Endothelial cell of umbilical vein (primary cell): Measurements from ENCODE around the gene INIP. TPM values are rescaled to one million over a fixed set of nuclear protein-coding genes. Genes with fewer than 3 reads are reported as not detected.

Source experiments
- BruUV-seq: library from RNA; stranded (reverse); fragments of 400-500 nt; replicated peaks from 2 replicates; lab custom pipeline; 2021; lab: Mats Ljungman, UMichigan
- CTCF ChIA-PET: fragments of 300-600, 350-600 bp; sonication (Branson Sonifier 250); formaldehyde crosslinking; loops from one replicate; lab custom pipeline; 2021; ENCODE audit warnings: antibody characterized with exemption, inconsistent platforms; lab: Charles Lee
- POLR2A ChIA-PET: fragments of 300-600, 350-600 bp; sonication (Branson Sonifier 250); formaldehyde crosslinking; loops from one replicate; lab custom pipeline; 2021; ENCODE audit warnings: antibody characterized with exemption, inconsistent platforms; lab: Charles Lee
- DNase-seq: peaks from one replicate; pipeline ENCODE4 v3.0.0-alpha.2; 2011; ENCODE audit warnings: low read depth, low spot score
- FAIRE-seq: peaks from 2 replicates; lab custom pipeline; 2011; peaks lifted over from hg19 to GRCh38; lab: Jason Lieb, UNC
- H2AFZ ChIP-seq: 2 replicates; pipeline ENCODE4 v1.6.0; 2012; ENCODE audit warnings: low read depth, low read length, control low read depth, inconsistent platforms
- H3K27ac ChIP-seq: 2 replicates; pipeline ENCODE4 v1.5.1; 2011; ENCODE audit warnings: low read depth, mild to moderate bottlenecking, control low read depth, low read length, moderate library complexity; ENCODE audit not compliant: insufficient read depth
- H3K27me3 ChIP-seq, 2 experiments: 2 replicates each; pipeline versions ENCODE4 v1.6.0 to v1.6.1; 2011; ENCODE audit warnings: low read length in 2 of 2, mixed read lengths in 1 of 2; ENCODE audit not compliant: control insufficient read depth in 2 of 2, insufficient read depth in 2 of 2
- H3K36me3 ChIP-seq, 2 experiments: 2 replicates in 1 of 2; 3 replicates in 1 of 2; pipeline ENCODE4 v1.5.1; 2011; ENCODE audit warnings: low read length in 2 of 2, mild to moderate bottlenecking in 1 of 2, moderate library complexity in 1 of 2; ENCODE audit not compliant: control insufficient read depth in 2 of 2, insufficient read depth in 2 of 2; ENCODE audit errors: extremely low read depth in 1 of 2
- H3K4me1 ChIP-seq: 3 replicates; pipeline ENCODE4 v1.5.1; 2011; ENCODE audit warnings: mild to moderate bottlenecking, low read length; ENCODE audit not compliant: control insufficient read depth, insufficient read depth; ENCODE audit errors: extremely low read depth
- H3K4me2 ChIP-seq: 2 replicates; pipeline ENCODE4 v1.6.1; 2011; ENCODE audit warnings: low read length, control low read depth, mixed read lengths; ENCODE audit not compliant: insufficient read depth
- H3K4me3 ChIP-seq, 3 experiments: fragments of 200-600 bp in 1 of 3; sonication (generic), shearing (Covaris generic) in 1 of 3; replicated peaks in 1 of 3; 2 replicates each; pipeline ENCODE4 v1.5.1; 2011 to 2016; ENCODE audit warnings: control low read depth in 3 of 3, low read length in 3 of 3, mild to moderate bottlenecking in 2 of 3, inconsistent platforms in 1 of 3, low read depth in 1 of 3, moderate library complexity in 1 of 3; ENCODE audit not compliant: insufficient read depth in 1 of 3
- H3K79me2 ChIP-seq: 2 replicates; pipeline ENCODE4 v1.6.0; 2012; ENCODE audit warnings: low read length, inconsistent platforms; ENCODE audit not compliant: control insufficient read depth, insufficient read depth
- H3K9ac ChIP-seq: replicated peaks from 2 replicates; pipeline ENCODE3; 2011; ENCODE audit warnings: low read length, control low read depth; ENCODE audit not compliant: insufficient read depth; ENCODE audit errors: extremely low read depth
- H3K9me1 ChIP-seq: replicated peaks from 3 replicates; pipeline ENCODE4 v1.6.0; 2011; ENCODE audit warnings: mild to moderate bottlenecking, low read length; ENCODE audit not compliant: control insufficient read depth, insufficient read depth; ENCODE audit errors: extremely low read depth
- H3K9me3 ChIP-seq: replicated peaks from 2 replicates; pipeline ENCODE4 v1.5.1; 2012; ENCODE audit warnings: low read length, inconsistent platforms; ENCODE audit not compliant: control insufficient read depth, insufficient read depth
- H4K20me1 ChIP-seq: replicated peaks from 2 replicates; pipeline ENCODE3; 2011; ENCODE audit warnings: mild to moderate bottlenecking, low read length; ENCODE audit not compliant: control insufficient read depth, insufficient read depth; ENCODE audit errors: extremely low read depth
- EZH2 ChIP-seq: IDR thresholded peaks from 2 replicates; pipeline ENCODE4 v1.6.1; 2012; ENCODE audit warnings: borderline replicate concordance, low read depth, mild to moderate bottlenecking, moderate library complexity, low read length, inconsistent platforms; ENCODE audit not compliant: severe bottlenecking
- FOS ChIP-seq: IDR thresholded peaks from 2 replicates; pipeline ENCODE4 v1.6.1; 2011; ENCODE audit warnings: mild to moderate bottlenecking, low read length, moderate library complexity, borderline replicate concordance; ENCODE audit not compliant: insufficient read depth
- GATA2 ChIP-seq: IDR thresholded peaks from 2 replicates; pipeline ENCODE4 v1.7.0; 2011; ENCODE audit warnings: low read depth, mild to moderate bottlenecking, moderate library complexity, mixed read lengths, low read length; ENCODE audit not compliant: insufficient read length, insufficient read depth
- JUN ChIP-seq: IDR thresholded peaks from 2 replicates; pipeline ENCODE4 v1.6.1; 2011; ENCODE audit warnings: borderline replicate concordance, low read depth; ENCODE audit not compliant: insufficient read length, insufficient read depth
- MYC ChIP-seq: IDR thresholded peaks from one replicate; pipeline ENCODE4 v1.6.1; 2011; ENCODE audit warnings: mild to moderate bottlenecking, low read depth, low read length
- POLR2A ChIP-seq: IDR thresholded peaks from 2 replicates; pipeline ENCODE4 v1.6.1; 2012; ENCODE audit warnings: low read depth, mild to moderate bottlenecking, control low read depth, low read length
- POLR2AphosphoS5 ChIP-seq: IDR thresholded peaks from 2 replicates; pipeline ENCODE4 v1.6.1; 2012; ENCODE audit warnings: low read depth, mild to moderate bottlenecking, control low read depth, low read length, moderate library complexity; ENCODE audit not compliant: insufficient read depth
- dilution Hi-C: fragments of 300-500 bp; cut with MboI; formaldehyde crosslinking; loops from one replicate; pipeline ENCODE4 v1.15.0; 2019; ENCODE audit warnings: low sequenced_read_pairs; ENCODE audit not compliant: extremely low pct_ligation_motif_present
- intact Hi-C: fragments of 100-400 bp; cut with micrococcal nuclease; formaldehyde crosslinking; loops from one replicate; pipeline ENCODE4 v1.10.0; 2022
- polyA plus RNA-seq, 4 experiments: library from polyadenylated mRNA; depleted of rRNA in 3 of 4; stranded (reverse) in 3 of 4; unstranded in 1 of 4; fragments of >200 nt; gene quantifications; 2 replicates each; pipeline versions ENCODE4 v1.2.1 to v1.2.3, GENCODE V29; 2011 to 2012; ENCODE audit warnings: missing spikeins in 1 of 4
- total RNA-seq: library from RNA; stranded (reverse); gene quantifications from 2 replicates; pipeline ENCODE4 v1.2.3, GENCODE V29; 2021
- TF ChIP-seq, protein P1 (sequence below): IDR thresholded peaks from 2 replicates; pipeline ENCODE4 v1.6.1; 2011; ENCODE audit not compliant: insufficient read depth, insufficient read length
- TF ChIP-seq, protein P2 (sequence below), 2 donors: IDR thresholded peaks; 1 replicate in 1 of 2; 2 replicates in 1 of 2; pipeline ENCODE4 v1.5.1; 2011; ENCODE audit warnings: low read length in 2 of 2, mild to moderate bottlenecking in 2 of 2, moderate library complexity in 2 of 2, control low read depth in 1 of 2, inconsistent platforms in 1 of 2, low read depth in 1 of 2; ENCODE audit not compliant: insufficient read depth in 1 of 2; ENCODE audit errors: extremely low read depth in 1 of 2

INIP gene
- total and polyA plus RNA-seq, 2 donors (not counting 3 experiments of a cell fraction or from before 2014, with no cell fraction given): 12.3 to 25.7 TPM

DNA sequence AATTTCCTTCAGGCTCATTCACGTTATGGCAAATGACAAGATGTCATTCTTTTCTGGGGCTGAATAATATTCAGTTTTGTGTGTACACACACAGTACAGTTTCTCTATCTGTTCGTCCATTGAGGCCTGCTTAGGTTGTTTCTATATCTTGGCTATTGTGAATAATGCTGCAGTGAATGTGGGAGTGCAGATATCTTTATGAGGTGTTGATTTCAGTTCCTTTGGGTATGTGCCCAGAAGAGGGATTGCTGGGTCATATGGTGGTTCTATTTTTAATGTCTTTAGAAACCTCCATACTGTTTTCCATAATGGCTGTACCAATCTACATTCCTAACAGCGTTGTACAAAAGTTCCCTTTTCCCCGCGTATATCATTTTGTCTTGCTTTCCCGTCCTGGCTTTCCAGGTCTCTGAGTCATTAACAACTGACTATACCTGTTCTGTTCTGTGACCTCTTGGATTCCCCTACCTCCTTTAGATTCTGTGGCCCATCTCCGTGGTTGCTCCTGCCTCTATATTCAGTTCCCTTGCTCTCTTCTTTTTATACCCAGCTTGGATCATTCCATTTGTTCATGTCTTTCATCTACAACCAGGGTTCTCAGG, 39.5 kb upstream of the INIP start:
- no peak overlapping the region for H3K4me2 ChIP-seq
- H3K27ac ChIP-seq: no peak overlapping the region
- intact Hi-C loops (no loop called here), dilution Hi-C loops (no loop called here)
- H3K36me3 ChIP-seq: no peaks in the 10 kb centered on the region
- TF ChIP-seq POLR2AphosphoS5 (no peak), EZH2 (no peak), FOS (no peak), GATA2 (no peak), POLR2A (no peak), MYC (no peak), JUN (no peak)
- TF ChIP-seq, protein P1, sequence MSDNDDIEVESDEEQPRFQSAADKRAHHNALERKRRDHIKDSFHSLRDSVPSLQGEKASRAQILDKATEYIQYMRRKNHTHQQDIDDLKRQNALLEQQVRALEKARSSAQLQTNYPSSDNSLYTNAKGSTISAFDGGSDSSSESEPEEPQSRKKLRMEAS: no peak
- TF ChIP-seq, protein P2, sequence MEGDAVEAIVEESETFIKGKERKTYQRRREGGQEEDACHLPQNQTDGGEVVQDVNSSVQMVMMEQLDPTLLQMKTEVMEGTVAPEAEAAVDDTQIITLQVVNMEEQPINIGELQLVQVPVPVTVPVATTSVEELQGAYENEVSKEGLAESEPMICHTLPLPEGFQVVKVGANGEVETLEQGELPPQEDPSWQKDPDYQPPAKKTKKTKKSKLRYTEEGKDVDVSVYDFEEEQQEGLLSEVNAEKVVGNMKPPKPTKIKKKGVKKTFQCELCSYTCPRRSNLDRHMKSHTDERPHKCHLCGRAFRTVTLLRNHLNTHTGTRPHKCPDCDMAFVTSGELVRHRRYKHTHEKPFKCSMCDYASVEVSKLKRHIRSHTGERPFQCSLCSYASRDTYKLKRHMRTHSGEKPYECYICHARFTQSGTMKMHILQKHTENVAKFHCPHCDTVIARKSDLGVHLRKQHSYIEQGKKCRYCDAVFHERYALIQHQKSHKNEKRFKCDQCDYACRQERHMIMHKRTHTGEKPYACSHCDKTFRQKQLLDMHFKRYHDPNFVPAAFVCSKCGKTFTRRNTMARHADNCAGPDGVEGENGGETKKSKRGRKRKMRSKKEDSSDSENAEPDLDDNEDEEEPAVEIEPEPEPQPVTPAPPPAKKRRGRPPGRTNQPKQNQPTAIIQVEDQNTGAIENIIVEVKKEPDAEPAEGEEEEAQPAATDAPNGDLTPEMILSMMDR (IDR thresholded peaks at IDR 0.05; ENCODE audit: extremely low read depth in 1 of 2, insufficient read depth in 1 of 2, low read depth in 1 of 2, low read length in 2 of 2): no peak
- FAIRE-seq: no peak
- no peaks in the 10 kb centered on the region for H3K4me1 ChIP-seq
- H3K9me1 ChIP-seq: no peaks in the 10 kb centered on the region
- BruUV-seq: no TSS peak
- no peaks in the 10 kb centered on the region for H3K9me3 ChIP-seq
- no peak overlapping the region for H3K4me3 ChIP-seq
- no peaks in the 10 kb centered on the region for H3K27me3 ChIP-seq
- no peak overlapping the region for H2AFZ ChIP-seq
- ChIA-PET POLR2A (no interaction called here), CTCF (no interaction called here)
- no peak overlapping the region for H3K9ac ChIP-seq
- no peak for DNase-seq
- H4K20me1 ChIP-seq: no peaks in the 10 kb centered on the region
- H3K79me2 ChIP-seq: no peaks in the 10 kb centered on the region
